DMS 273 (cell line): ENCODE results near the gene MCTP1.
"Not testable (repeated sequence)": the region's sequence is repeated elsewhere in the genome, so short reads cannot be mapped to it uniquely, and the experiment has no call there.

Source experiments
- DNase-seq: peaks from one replicate; lab custom pipeline; 2025; ENCODE audit not compliant: unreplicated experiment; lab: John Stamatoyannopoulos, UW

MCTP1 gene

DNA sequence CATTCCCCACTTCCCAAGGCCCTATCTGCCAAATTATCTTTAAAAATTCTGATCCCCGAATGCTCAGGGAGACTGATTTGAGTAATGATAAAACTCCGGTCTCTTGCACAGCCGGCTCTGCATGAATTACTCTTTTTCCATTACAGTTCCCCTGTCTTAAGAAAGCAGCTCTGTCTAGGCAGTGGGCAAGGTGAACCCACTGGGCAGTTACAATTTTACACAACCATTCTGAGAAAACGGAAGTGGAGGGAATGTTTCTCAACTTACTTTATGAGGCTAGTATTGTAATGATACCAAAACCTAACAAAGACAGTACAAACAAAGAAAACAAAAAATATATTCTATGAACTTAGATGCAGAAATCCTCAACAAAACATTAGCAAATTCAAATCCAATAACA, 100.0 kb downstream of the MCTP1 start:
- no peak for DNase-seq

DNA sequence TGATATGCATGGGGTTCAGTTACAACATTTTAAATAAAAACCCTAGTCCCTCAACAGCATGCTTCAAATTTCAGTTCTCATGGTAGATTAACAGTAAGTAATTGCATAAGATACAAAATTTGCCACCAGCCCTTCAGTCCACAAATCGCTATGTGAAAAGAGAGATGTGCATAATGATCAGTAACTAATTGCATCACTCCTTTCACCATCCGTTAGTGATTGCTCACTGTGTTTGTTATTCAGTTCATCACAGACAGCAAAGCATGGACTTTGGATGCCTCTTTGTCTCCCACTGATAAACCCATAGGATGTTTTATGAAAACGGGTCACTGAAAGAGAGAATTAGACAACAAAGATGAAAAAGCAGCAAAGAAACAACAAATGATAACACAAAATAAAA, 103.2 kb downstream of the MCTP1 start:
- DNase-seq, result no peak

DNA sequence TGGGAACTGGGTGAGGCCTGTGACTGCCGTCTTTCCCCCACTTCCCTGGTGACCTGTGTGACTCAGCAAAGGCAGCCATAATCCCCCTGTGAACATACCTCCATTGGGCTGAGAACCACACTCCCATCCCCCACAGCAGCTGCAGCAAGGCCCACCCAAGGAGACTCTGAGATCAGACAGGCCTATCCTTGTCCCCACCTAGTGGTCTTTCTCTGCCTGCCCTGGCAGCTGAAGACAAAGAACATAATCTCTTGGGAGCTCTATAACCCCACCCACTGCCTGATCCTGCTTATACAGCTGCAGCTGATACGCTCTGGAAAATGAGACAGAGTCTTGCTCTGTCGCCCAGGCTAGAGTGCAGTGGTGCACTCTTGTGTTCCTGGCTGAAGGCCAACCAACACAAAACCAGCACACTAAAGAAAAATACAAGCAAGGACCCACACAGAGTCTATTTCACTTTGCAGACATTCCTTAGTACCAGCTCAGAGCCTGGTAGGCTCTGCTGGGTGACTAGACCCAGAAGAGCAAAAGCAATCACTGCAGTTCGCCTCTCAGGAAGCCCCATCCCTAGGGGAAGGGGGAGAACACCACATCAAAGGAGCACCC, 106.7 kb downstream of the MCTP1 start:
- DNase-seq, result peak; percentile 11

DNA sequence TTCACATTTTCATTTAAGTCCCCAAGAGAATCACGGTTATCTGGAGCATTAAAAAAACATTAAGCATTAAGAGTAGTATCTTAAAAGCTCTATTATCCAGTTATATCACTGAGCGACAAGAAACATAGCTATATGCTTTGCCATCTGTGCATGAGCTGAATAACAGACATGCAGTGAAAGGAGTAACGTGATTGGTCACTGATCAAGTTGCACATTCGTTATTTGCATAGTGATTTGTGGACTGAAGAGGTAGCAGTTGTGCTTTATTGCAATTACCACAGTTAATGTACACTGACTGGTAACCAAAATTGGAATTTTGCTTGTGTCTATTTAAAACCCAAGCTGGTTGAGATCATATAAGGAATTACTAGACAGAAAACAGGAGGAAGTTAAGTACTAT, 107.4 kb downstream of the MCTP1 start:
- peak; percentile 32 for DNase-seq

DNA sequence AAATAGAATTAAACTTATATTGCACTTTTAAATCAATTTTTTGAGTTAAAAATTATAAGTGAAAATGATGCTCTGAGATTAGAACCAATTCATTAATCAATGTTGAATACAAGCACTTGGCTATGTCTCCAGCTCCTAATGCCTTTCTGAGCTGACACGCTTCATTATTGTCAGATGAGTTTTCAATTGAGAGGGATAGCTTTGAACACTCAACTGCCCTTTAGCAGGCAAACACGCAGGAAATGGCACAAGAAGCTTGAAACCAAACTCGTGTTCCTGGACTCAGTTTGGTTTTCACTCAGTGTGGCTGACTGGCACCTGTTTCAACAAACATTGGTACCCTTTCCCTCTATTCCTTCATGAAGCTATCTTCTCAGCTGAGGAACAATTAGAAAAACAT, 109.8 kb downstream of the MCTP1 start:
- DNase-seq, result no peak

DNA sequence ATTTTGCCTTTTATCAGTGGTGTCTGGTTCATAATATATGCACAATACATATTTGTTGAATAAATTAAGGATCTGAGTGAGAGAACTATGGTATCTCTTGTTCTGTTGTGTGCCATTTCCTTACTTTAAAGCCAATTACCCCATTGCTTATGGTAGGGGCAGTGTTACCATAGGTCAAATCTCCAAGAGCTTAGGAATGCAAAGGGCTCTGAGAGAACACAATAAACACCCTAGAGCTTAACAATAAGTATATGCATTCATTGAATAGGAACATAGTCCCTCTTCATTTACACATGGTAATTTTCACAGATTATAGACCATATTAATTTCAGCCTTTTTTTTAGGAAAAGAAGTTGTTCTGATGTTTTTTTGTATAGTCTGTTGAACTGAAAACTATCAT, 112.2 kb downstream of the MCTP1 start:
- no peak for DNase-seq

DNA sequence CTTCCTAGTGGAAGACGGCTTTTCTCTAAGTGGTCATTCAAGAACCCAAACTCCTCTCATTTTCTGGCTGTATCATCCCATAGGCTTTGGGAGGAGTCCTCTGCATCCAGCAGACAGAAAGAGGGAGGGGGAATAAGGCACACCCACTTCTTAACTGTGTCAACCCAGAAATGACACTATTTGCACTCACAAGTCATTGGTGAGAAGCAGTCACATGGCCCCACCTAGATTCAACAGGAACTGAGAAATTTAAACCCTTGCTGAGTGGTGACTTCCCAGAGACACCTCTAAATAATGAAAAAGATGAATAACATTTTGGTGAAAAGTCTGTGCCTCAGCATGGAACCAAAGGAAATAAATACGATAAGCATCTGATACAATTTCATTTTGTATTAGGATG, 120.0 kb downstream of the MCTP1 start:
- no peak for DNase-seq

DNA sequence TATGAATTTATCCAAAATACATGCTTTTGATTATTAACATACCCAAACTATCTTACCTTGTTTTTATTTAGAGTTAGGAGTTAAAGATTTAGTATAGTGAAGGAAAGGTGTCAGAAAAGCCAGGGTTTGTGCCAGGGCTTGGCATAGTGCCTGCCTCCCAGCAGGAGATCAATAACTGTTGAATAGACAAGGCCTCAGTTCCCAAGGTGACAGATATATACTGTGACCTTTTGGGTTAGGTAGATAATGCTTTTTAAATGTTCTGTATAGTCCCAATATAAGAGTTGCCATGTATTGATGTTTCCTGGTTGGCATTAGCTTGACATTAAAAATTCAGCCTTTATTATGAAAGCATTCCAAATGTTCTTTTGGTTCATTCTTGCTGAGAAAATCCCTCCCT, 121.8 kb downstream of the MCTP1 start:
- peak; percentile 54 for DNase-seq

DNA sequence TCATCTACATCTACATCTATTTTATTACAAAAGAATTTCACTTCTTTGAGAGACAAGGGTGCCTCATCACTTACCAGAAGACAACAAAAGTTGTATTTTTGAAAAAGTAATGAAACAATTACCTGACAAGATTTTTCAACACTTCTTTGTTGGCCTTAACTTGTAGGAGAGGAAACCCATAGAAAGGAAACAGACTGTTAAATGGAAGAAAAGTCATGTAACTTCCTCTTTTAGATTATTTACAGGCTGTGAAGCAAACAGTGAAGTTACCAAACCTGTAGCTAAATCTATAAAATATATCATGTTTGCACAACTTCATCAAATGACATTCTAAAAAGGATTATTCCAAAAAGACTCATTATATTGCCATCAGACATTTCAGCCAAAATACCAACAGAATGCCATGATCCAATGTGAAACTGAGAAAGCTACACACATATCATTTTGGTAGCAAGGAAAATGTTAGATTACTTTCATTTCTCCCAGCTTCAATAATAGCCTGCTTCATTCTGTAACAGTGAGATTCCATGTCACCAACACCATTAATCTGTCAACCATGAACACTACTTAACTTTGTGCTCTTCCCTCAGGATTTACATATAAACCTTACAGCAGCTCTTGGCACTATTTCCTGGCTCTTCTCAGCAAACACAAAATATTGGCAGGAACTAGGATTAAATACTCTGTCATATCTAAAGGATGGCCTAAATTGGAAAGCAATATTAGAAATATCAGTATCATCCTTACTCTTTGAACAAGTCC, 122.5 kb downstream of the MCTP1 start:
- DNase-seq, result peak; percentile 6

DNA sequence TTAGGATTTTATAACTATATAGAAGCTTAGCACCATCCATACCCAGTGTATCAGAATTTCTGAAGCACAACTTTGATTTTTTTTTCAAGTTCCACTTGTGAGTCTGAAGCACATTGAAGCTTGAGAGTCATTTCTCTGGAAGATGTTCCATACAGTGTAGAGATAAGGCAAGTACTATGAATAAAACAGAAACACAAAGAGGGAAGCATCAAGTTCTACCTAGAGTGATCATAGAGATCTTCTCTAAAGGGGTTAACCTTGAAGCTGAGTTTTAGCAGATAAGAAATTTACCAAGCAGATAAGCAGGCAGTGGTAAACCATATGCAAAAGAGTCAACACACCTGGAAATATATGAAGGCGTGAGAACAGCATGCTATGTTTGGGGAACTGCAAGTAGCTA, 125.3 kb downstream of the MCTP1 start:
- no peak for DNase-seq

DNA sequence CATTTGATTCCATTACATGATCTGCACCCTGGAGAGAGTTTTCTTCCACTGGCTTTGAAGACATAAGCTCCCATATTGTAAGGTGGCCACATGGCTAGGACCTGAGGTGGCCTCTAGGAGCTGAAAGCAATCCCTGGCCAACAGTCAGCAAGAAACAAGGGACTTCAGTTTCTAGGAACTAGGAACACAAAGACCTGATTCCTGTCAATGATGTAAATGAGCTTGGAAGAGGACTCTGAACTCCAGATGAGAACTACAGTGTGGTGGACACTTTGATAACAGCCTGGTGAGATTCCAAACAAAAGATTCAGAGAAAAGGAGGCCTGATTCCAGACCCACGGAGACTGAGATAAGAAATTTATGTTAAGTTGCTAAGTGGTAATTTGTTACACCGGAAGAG, 129.0 kb downstream of the MCTP1 start:
- DNase-seq, result no peak

DNA sequence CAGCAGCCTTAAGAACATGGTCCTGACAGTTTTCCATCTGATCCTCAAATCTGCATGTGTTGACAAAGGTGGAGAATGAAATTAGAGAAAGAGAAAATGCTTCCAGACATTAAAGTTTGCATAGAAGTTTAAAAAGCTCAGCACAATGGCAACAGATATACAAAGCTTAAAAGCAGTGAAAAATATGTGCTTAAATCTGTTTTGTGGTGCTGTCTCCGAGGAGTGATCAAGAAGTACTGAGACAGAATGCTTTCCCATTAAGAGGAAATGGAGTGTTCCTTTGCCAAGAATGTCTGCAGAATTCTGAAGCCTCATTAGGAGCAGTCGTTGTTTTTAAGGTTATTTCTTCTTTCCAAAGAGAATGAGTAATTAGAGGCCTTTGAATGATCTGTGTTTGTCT, 131.4 kb downstream of the MCTP1 start:
- DNase-seq, result no peak

DNA sequence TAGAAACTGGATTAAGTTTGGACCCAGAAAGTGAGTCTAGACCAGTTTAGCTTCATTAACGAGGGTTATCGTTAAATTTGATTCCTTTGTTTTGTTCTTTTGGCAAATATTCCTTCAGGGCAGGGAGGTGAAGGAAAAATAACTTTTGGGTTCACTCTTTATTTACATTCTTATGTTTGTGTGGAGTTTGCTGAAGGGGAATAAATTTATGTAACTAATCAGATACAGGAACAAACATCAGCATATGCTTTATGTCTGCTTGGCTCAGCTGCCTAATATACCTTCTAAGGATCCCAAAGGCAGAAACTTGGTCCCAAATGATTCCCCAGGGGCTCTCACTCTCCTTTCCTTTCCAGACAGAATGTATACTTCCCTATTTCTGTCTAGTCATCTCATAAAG, 132.4 kb downstream of the MCTP1 start:
- DNase-seq, result no peak

DNA sequence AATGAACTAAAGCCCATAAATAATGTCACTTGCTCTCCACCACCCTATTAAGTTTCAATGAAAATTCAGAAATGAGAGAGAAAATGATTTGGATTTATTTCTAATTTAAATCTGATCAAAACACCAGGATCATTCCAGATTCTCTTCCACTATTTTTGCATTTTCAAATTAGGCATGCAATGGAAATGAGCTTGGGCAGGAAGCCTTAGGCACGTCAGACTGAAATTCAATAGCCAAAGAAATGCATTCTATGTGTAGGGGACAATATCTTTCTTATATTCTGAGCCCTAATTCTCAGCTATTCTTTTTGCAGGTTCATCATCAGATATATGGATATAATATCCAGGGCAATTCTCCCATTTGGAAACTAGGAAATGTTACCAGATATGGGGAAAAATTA, 132.8 kb downstream of the MCTP1 start:
- DNase-seq, result no peak

DNA sequence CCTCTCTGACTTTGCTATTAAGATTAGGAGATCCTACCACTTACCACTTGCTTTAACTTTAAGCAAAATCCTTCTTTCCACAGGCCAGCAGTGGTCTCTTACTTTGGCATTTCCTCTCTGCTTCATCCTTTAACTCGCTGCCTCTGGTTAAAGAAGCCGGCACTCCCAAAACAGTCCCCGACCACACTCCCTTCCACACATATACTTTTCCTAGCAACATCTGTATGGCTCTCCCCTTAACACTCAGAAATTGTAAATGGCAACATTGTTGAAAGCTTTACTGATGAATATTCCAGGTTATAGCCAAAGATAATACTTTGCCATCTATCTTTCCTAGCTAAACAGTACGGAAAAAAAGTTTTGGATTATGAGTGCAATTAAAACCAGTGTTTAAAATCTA, 133.2 kb downstream of the MCTP1 start:
- DNase-seq, result no peak

DNA sequence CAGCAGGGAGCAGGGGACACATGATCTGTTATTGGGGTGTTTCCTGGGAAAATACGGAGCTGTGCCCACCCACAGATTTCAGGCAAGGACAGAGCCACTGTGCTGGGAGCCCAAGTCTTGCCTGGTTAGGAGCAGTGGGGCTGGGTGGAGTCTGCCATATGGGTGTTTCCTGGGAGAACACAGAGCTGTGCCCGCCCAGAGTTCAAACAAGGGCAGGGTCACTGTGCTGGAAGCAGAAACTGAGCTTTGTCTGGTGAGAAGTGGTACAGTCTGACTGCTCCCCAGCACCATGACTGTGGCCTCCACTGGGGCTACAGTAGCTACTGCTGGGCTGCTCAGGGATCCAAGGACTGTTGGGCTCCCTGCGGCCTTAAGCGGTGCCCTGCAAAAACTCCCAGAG, 135.5 kb downstream of the MCTP1 start:
- DNase-seq, result no peak

DNA sequence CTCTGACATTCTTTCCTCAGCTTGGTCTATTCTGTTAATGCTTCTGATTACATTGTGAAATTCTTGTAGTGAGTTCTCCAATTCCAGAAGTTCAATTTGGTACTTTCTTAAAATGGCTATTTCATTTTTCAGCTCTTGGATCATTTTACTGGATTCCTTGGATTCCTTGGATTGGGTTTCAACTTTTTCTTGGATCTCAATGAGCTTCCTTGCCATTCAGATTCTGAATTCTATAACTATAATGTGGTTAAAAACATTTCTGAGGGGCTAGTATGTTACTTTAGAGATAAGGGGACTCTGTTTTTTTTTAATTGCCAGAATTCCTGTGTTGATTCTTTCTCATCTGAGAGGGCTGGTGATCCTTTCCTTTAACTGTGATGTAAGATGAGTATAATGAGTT, 136.4 kb downstream of the MCTP1 start:
- no peak for DNase-seq

DNA sequence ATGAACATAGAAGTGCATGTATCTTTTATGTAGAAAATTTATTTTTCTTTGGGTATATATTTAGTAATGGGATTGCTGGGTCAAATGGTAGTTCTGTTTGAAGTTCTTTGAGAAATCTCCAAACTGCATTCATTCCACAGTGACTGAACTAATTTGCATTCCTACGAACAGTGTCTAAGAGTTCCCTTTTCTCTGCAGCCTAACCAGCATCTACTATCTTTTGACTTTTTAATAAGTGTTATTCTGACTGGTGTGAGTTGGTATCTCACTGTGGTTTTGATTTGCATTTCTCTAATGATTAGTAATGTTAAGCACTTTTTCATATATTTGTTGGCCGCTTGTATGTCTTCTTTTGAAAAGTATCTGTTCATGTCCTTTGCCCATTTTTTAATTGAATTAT, 141.0 kb downstream of the MCTP1 start:
- DNase-seq, result not testable (repeated sequence)

DNA sequence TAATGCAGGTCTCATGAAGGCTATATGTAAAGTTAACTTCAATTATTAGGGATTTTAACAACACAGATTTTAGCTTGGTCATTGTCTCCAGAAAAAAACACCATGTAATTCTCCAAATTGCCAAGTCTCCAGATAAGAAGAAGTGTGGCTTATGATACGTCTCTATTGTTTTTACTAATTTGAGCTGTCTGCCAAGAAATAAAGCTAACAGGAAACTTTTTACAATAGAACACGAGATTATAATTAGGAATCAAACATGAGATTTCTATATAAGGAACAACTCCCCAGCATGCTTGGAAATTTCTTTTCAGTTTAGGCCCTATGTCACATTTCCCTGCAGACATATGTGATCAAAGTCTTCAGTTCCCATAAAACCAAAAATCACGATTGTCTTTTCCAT, 142.7 kb downstream of the MCTP1 start:
- no peak for DNase-seq

DNA sequence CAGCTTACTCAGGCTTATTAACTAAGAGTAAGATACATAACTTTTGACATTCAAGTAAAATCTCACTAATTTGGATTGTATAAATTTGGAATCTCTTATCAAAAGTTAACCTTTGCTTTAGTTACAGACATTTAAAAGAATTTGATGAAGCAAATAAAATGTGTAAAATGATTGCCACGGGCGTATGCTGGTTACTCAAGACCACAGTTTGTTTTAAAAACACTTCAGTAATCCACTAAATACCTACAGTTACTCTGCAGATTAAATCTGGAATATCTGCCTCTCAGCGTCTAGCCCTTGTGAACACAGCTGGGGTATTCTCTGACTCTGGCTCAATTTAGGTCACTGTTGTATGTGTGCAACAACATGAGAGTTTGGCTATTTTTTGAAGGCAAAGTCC, 143.8 kb downstream of the MCTP1 start:
- DNase-seq, result no peak

DNA sequence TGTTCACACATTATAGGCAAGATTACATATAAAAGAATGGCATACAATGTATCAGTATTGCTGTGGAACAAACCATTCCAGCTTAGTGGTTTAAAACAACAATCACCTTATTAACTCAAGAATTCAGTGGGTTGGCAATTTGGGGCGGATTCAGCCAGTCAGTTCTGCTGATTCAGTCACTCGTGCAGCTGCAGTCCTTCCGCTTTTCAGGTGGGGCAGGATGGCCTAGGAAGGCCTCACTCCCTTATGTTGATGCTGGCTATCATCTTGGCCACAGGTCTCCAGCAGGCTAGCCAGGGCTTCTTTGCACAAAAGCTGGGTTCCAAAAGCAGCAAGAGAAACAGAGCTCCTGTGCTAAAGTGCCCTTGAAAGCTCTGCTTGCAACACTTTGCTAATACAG, 150.6 kb downstream of the MCTP1 start:
- no peak for DNase-seq

DNA sequence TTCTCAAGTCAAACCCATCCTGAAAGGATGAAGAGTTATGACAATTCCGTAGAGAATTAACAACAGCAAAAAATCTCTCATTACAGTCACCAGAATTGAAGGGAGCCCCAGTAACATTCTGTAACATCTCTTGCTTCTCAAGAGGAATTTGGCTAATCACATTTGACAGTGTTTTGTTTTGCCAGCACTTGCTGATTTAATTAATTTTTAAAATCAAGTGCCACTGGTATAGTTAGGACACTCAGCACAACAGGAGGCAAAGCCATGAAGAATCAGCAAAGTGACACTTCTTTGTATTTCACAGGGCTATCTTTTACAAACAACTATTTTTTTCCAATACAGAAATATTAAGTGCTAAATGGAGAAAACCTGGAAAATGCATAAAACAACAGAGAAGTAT, 152.8 kb downstream of the MCTP1 start:
- DNase-seq, result no peak

DNA sequence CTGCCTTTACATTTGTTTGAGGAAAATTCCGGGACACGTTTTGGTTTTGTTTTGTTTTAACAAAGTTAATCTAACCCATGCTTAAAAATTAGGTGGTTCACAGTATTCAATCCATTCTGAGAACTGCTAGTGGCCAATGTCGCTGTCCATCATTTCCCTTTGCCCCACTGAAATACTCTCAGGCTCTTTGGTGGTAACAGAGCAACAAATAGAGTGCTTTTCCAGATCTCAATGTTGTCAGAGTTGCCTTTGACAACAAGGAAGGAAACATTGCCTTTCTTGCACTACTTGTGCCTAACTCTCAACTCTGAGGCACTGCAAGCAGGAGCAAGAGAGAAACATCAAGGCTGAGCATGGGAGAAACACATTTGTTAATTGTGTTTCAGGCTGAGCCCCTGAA, 154.0 kb downstream of the MCTP1 start:
- DNase-seq, result no peak
